GM13976 (cell line): Measurements from ENCODE around the gene CD163L1.

Experiments
- DNase-seq: peaks from one replicate; pipeline ENCODE4 v3.0.0; 2012; ENCODE audit warnings: low spot score
- CTCF ChIP-seq: IDR thresholded peaks from 2 replicates; pipeline ENCODE4 v1.5.1; 2012; ENCODE audit warnings: borderline replicate concordance, mild to moderate bottlenecking; ENCODE audit not compliant: insufficient read depth; ENCODE audit errors: extremely low read depth, missing control alignments, control extremely low read depth
- in situ Hi-C: fragments of 300-500 bp; cut with MboI; formaldehyde crosslinking; loops from one replicate; pipeline ENCODE4 v1.12.0; 2022; ENCODE audit warnings: low sequenced_read_pairs, mixed read lengths, inconsistent platforms; ENCODE audit not compliant: unreplicated experiment

CD163L1 gene

GRCh38 chr12:7444076-7444475 lies at the start of gene CD163L1:
Gene CD163L1, minus strand, starts transcription at chr12:7444153. Its CDS starts 26 bp downstream, at chr12:7444127.
- no peak for DNase-seq
- in situ Hi-C loops, result no loop called here
- TF ChIP-seq CTCF, result no peak

GRCh38 chr12:7493006-7493405 lies 49.1 kb upstream of the CD163L1 start:
- TF ChIP-seq CTCF, result no peak
- in situ Hi-C loops, result no loop called here

GRCh38 chr12:7486512-7486911 lies 42.6 kb upstream of the CD163L1 start:
- no peak for TF ChIP-seq CTCF
- no peak for DNase-seq
- in situ Hi-C loops, result no loop called here

More at GRCh38 chr12:7493006-7493405, 49.1 kb upstream of the CD163L1 start:
- DNase-seq, result no peak

- DNase-seq, result no peak
- TF ChIP-seq CTCF, result no peak
- in situ Hi-C loops, result no loop called here
These were observed 41.1 kb upstream of the CD163L1 start for GRCh38 chr12:7485095-7485494.

GRCh38 chr12:7483343-7483742 lies 39.4 kb upstream of the CD163L1 start:
- in situ Hi-C loops, result no loop called here
- DNase-seq, result no peak

GRCh38 chr12:7479771-7480170 lies 35.8 kb upstream of the CD163L1 start:
- no peak for DNase-seq
- in situ Hi-C loops, result no loop called here
- TF ChIP-seq CTCF, result no peak

More at GRCh38 chr12:7483343-7483742, 39.4 kb upstream of the CD163L1 start:
- TF ChIP-seq CTCF, result no peak

- no peak for TF ChIP-seq CTCF
- no peak for DNase-seq
- in situ Hi-C loops, result loop anchor here (25.0 kb wide), 1 partner anchor 260 kb away; no protein-coding TSS in a partner anchor
These were observed 28.1 kb upstream of the CD163L1 start for GRCh38 chr12:7472060-7472459.
